Measurements from ENCODE around the gene GLP2R.

GLP2R gene

GRCh38 chr17:9890124-9890523, 64.4 kb downstream of the GLP2R start:
- TF ChIP-seq GATA2 (IDR thresholded peaks at IDR 0.05; ENCODE audit: low read depth, low read length) (no peak), GATA3 (IDR thresholded peaks at IDR 0.05; ENCODE audit: low read depth, low read length) (no peak)

- TF ChIP-seq GATA2 (IDR thresholded peaks at IDR 0.05; ENCODE audit: low read depth, low read length) (no peak), GATA3 (IDR thresholded peaks at IDR 0.05; ENCODE audit: low read depth, low read length) (no peak)
Observed at GRCh38 chr17:9893411-9894012, 67.8 kb downstream of the GLP2R start.

DNA sequence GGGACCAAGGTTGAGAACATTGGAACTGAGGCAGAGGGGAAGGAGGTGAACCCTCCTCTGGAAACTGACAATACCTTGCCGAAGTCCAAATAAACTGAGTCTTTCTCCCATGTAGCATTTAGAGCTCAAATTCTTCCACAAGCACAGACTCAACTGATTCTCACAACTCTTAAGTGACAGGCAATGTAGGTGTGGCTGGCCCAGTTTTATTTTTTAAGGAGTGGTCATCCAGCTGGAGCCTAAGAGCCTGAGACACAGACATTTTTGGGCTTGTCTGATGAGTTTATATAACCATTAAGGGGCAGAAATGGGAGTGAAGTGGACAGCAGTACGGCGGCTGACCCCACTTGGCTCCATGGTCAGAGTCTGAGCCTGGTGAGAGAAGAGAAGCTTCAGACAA, 68.5 kb downstream of the GLP2R start:
- TF ChIP-seq GATA3 (IDR thresholded peaks at IDR 0.05; ENCODE audit: low read depth, low read length) (no peak), GATA2 (IDR thresholded peaks at IDR 0.05; ENCODE audit: low read depth, low read length) (no peak)

GRCh38 chr17:9895923-9896322, 70.2 kb downstream of the GLP2R start:
- no peak for TF ChIP-seq GATA2 (IDR thresholded peaks at IDR 0.05; ENCODE audit: low read depth, low read length)
- TF ChIP-seq GATA3 (IDR thresholded peaks at IDR 0.05; ENCODE audit: low read depth, low read length) = no peak

DNA sequence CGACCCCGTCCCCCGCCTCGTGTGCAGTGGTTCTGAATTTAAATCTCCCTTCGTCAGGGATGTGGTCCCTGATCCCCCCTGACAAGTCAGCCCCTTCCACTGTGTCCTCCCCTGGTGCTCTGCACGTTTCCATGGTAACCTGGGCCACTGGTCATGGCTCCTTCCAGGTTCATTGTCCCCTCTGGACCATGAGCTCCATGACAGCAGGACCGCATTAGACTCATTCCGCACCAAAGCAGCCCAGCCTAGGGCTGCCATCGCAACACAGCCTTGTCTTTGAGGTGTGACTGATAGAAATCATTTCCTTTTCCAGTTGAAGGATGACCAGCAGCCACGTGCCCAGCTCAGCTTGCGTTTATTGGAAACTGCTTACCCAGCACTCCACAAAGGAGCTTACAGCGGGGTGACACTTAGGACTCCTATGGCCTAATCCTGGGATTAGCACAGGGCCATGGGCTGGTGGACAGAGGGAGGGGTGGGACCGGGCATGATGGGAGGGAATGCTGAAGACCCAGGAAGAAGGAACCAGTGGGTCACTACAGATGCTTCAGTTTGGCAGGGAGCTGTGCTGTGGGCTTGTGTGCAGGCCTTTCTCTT, 71.7 kb downstream of the GLP2R start:
- TF ChIP-seq GATA3 (IDR thresholded peaks at IDR 0.05; ENCODE audit: low read depth, low read length) (no peak), GATA2 (IDR thresholded peaks at IDR 0.05; ENCODE audit: low read depth, low read length) (no peak)

GRCh38 chr17:9898812-9899211, 73.1 kb downstream of the GLP2R start:
- TF ChIP-seq GATA2 (IDR thresholded peaks at IDR 0.05; ENCODE audit: low read depth, low read length) = no peak

DNA sequence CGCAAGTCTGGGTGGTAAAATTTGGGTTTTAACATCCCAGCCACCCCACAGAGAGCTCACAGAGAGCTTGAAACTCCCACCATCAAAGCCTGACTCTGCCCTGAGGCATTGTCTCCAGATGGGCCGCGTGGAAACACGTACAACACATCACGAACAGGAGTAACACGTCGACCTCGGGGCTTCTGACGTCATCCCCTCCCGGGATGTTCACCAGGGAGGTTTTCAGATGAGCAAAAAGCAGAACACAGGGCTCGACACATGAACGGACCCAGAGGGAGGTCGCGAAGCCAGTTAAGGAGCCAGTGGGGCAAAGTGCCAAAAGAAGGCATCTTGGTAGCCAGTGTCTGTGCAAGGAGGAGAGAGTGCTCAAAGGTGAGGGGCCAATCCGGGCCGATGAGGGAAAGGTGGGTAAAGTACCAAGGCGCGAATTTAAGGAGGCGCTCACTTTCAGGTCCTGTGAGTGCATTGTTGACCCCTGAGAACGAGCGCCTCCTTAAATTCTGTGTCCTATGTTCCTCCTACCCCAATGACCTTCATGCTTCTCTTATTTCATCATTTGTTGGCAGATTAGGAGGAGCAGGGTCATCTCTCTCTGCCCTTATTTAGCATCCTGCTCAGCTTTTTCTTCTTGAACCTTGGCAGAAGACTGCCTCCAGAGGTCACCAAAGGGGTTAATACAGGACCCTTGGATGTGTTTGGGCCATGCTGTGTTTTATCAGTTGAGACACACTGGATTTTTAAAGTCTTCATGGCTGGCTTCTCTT, 73.7 kb downstream of the GLP2R start:
- TF ChIP-seq GATA2 (IDR thresholded peaks at IDR 0.05; ENCODE audit: low read depth, low read length) = no peak
- no peak for TF ChIP-seq GATA3 (IDR thresholded peaks at IDR 0.05; ENCODE audit: low read depth, low read length)

DNA sequence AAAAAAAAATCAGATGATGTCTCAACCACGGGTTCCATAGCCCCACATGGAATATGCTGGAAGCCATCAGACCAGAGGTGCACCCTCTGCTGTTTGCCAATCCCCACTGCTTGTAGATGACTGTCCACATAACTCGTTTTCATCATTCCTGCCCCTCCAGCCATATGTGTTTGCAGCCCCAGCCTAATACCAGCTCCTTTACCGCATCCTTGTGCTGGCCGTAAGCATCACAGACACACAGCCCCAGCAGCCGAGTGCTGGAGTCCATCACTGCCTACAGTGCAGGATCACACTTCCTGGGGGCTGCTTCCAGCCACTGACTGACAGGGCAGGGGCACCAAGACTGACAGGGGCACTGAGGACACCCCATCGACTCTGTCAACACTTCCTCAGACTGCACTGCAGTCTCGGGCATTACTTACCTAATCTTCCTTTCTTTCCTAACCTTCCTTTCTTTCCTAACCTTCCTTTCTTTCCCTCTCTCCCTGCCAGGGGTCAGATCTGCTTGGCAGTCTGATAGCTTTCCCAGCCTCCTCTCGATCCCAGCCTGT, 74.4 kb downstream of the GLP2R start:
- TF ChIP-seq GATA3 (IDR thresholded peaks at IDR 0.05; ENCODE audit: low read depth, low read length) = no peak
- TF ChIP-seq GATA2 (IDR thresholded peaks at IDR 0.05; ENCODE audit: low read depth, low read length) = no peak

- TF ChIP-seq GATA3 (IDR thresholded peaks at IDR 0.05; ENCODE audit: low read depth, low read length) (no peak), GATA2 (IDR thresholded peaks at IDR 0.05; ENCODE audit: low read depth, low read length) (no peak)
Observed at GRCh38 chr17:9900784-9901183, 75.1 kb downstream of the GLP2R start.

- TF ChIP-seq GATA3 (IDR thresholded peaks at IDR 0.05; ENCODE audit: low read depth, low read length) = no peak
- TF ChIP-seq GATA2 (IDR thresholded peaks at IDR 0.05; ENCODE audit: low read depth, low read length) = no peak
Observed at GRCh38 chr17:9902120-9902519, 76.4 kb downstream of the GLP2R start.

DNA sequence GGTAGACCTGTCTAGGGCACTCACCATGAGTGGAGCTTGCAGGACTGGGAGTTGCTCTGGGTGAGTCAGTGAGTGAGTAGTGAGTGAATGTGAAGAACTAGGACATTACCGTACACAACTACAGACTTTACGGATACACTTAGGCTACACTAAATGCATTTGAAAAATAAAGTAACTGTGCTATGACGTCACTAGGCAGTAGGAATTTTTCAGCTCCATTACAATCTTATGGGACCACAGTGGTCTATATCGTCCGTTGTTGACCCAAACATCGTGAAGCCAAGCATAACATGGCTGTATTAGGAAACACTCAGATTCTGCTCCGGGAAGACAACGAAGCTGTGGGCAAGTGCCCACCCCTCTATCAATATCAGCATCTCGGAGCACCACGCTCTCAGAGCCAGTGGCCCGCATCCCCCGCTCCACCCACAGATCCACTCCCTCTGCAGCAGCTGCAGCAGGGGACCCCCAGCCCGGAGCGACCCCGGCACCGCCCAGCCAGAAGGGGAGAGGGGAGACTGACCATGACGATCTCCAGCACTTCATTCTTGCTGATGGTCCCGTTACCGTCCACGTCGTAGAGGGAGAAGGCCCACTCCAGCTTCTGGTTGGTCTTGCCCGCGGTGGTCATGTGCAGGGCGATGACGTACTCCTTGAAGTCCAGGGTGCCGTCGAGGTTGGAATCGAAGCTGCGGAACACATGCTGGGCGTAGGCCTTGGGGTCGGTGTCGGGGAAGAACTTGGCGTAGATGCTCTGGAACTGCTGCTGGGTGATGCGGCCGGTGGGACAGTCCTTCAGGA, 78.8 kb downstream of the GLP2R start:
- TF ChIP-seq GATA3 (IDR thresholded peaks at IDR 0.05; ENCODE audit: low read depth, low read length) (no peak), GATA2 (IDR thresholded peaks at IDR 0.05; ENCODE audit: low read depth, low read length) (no peak)

DNA sequence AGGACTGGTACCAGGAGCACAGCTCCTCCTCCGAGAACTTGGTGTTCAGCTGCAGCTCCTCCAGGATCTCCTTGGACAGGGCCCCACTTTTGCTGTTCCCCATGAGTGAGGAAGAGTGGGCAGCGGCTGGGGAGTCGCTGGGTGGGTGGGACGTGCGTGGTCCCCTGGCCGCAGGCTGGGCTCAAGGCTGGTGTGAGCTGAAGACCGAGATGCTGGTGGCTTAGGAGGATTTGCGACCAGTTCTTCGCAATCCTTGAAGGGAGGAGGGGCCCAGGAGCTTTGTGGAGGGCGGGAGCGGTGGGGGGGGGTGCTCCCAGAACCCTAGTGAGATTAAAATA, 79.3 kb downstream of the GLP2R start, which contains the start of gene RCVRN:
Gene RCVRN, minus strand, starts transcription at position 194 of the 338 bp plus-strand sequence. Its CDS starts 91 bp downstream, at position 103.
- TF ChIP-seq GATA2 (IDR thresholded peaks at IDR 0.05; ENCODE audit: low read depth, low read length) (no peak), GATA3 (IDR thresholded peaks at IDR 0.05; ENCODE audit: low read depth, low read length) (no peak)

DNA sequence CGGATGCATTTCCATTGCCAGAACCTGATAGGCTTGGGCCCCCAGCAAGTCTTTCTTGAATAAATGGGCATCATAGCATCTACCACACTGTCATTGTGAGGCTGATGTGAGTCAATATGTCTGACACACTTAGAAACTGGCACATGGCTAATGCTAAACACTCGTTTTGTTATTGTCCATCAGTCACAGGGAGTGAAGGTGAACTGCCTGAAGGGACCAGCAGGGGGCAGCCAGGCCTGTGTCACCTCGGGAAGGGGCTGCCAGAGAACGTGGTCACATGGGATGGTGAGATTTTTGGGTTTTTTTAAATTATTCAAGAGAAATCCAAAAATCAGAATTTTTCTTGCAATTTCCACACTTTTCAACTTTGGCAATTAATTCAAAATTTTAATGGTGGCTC, 80.2 kb downstream of the GLP2R start:
- TF ChIP-seq GATA3 (IDR thresholded peaks at IDR 0.05; ENCODE audit: low read depth, low read length) = no peak
- TF ChIP-seq GATA2 (IDR thresholded peaks at IDR 0.05; ENCODE audit: low read depth, low read length) = no peak

- TF ChIP-seq GATA2 (IDR thresholded peaks at IDR 0.05; ENCODE audit: low read depth, low read length) (no peak), GATA3 (IDR thresholded peaks at IDR 0.05; ENCODE audit: low read depth, low read length) (no peak)
Observed at GRCh38 chr17:9906616-9907015, 80.9 kb downstream of the GLP2R start.
